HCT116 (cell line): ENCODE results near the gene CNGA3. TPM values are rescaled to one million over a fixed set of nuclear protein-coding genes. Genes with fewer than 3 reads are reported as not detected.

ENCODE experiments used
- ATAC-seq: fragments of 200-7000 bp; cut with Tn5 transposase; 2 replicates; pipeline ENCODE4 v1.9.1; 2020; ENCODE audit warnings: mild to moderate bottlenecking, moderate library complexity
- BruUV-seq: library from RNA; stranded (reverse); fragments of 400-500 nt; replicated peaks from 2 replicates; lab custom pipeline; 2021; lab: Mats Ljungman, UMichigan
- CTCF ChIA-PET: fragments of 300-600 bp; sonication (Branson Sonifier 250); formaldehyde crosslinking; loops from one replicate; lab custom pipeline; 2021; ENCODE audit warnings: antibody characterized with exemption; lab: Charles Lee
- POLR2A ChIA-PET: fragments of 300-600, 350-600 bp; sonication (Branson Sonifier 250); formaldehyde crosslinking; loops from one replicate; lab custom pipeline; 2021; ENCODE audit warnings: antibody characterized with exemption; lab: Charles Lee
- RAD21 ChIA-PET, 2 experiments: fragments of 300-600 bp; sonication (Branson Sonifier 250); formaldehyde crosslinking; loops; one replicate each; lab custom pipeline; 2023; ENCODE audit warnings: low total read pairs in 2 of 2; ENCODE audit not compliant: uncharacterized antibody in 2 of 2, unreplicated experiment in 2 of 2, low non-redundant PET in 1 of 2; lab: Charles Lee
- DNase-seq: peaks from one replicate; pipeline ENCODE4 v3.0.0-alpha.2; 2010; ENCODE audit warnings: low read depth, low spot score
- H2AFZ ChIP-seq: fragments of 200-600 bp; shearing (Covaris generic), sonication (generic); 2 replicates; pipeline ENCODE4 v1.6.1; 2017; ENCODE audit warnings: low read depth, mixed run types, mixed read lengths, antibody characterized with exemption, low read length; ENCODE audit not compliant: poor library complexity, severe bottlenecking
- H3K27ac ChIP-seq: 2 replicates; pipeline ENCODE4 v1.5.1; 2012; ENCODE audit warnings: low read depth, low read length
- H3K27me3 ChIP-seq: fragments of 200-600 bp; sonication (generic); 2 replicates; pipeline ENCODE4 v1.6.1; 2016; ENCODE audit warnings: mixed run types, low read length, mixed read lengths; ENCODE audit not compliant: insufficient read depth
- H3K36me3 ChIP-seq, 2 experiments: fragments of 200-500 bp in 1 of 2; fragments of 200-600 bp in 1 of 2; sonication (Bioruptor generic) in 1 of 2; sonication (generic) in 1 of 2; 2 replicates each; pipeline versions ENCODE4 v1.5.1 to v1.6.1; 2014 to 2016; ENCODE audit warnings: low read length in 2 of 2, inconsistent platforms in 1 of 2, mixed read lengths in 1 of 2, mixed run types in 1 of 2; ENCODE audit not compliant: insufficient read depth in 2 of 2, control insufficient read depth in 1 of 2
- H3K4me1 ChIP-seq, 2 experiments: fragments of 200-600 bp in 1 of 2; sonication (generic) in 1 of 2; 2 replicates each; pipeline versions ENCODE4 v1.5.1 to v1.6.1; 2012 to 2017; ENCODE audit warnings: low read length in 2 of 2, inconsistent platforms in 1 of 2, mild to moderate bottlenecking in 1 of 2, mixed read lengths in 1 of 2, mixed run types in 1 of 2, moderate library complexity in 1 of 2; ENCODE audit not compliant: insufficient read depth in 2 of 2, control insufficient read depth in 1 of 2
- H3K4me2 ChIP-seq: fragments of 200-600 bp; sonication (generic); 2 replicates; pipeline ENCODE4 v1.6.1; 2017; ENCODE audit warnings: mixed run types, low read length, mixed read lengths
- H3K4me3 ChIP-seq, 2 experiments: fragments of 200-600 bp in 1 of 2; sonication (generic) in 1 of 2; replicated peaks in 1 of 2; 2 replicates each; pipeline ENCODE4 v1.5.1; 2011 to 2016; ENCODE audit warnings: low read length in 2 of 2, control low read depth in 1 of 2, low read depth in 1 of 2, mild to moderate bottlenecking in 1 of 2, mixed read lengths in 1 of 2, mixed run types in 1 of 2
- H3K79me2 ChIP-seq: fragments of 200-600 bp; sonication (generic); 2 replicates; pipeline ENCODE4 v1.6.1; 2017; ENCODE audit warnings: mild to moderate bottlenecking, mixed run types, low read length, moderate library complexity, mixed read lengths; ENCODE audit not compliant: insufficient read depth
- H3K9ac ChIP-seq: fragments of 200-600 bp; sonication (generic); 2 replicates; pipeline ENCODE4 v1.6.1; 2016; ENCODE audit warnings: low read length, mixed read lengths
- H3K9me2 ChIP-seq: fragments of 200-600 bp; sonication (generic), shearing (Covaris generic); 2 replicates; pipeline ENCODE4 v1.6.1; 2017; ENCODE audit warnings: mixed run types, mild to moderate bottlenecking, moderate library complexity; ENCODE audit not compliant: insufficient read depth
- H3K9me3 ChIP-seq, 2 experiments: fragments of 200-500 bp in 1 of 2; fragments of 200-600 bp in 1 of 2; sonication (Bioruptor generic) in 1 of 2; sonication (generic) in 1 of 2; 2 replicates each; pipeline ENCODE4 v1.6.1; 2014 to 2017; ENCODE audit warnings: low read length in 2 of 2, mixed read lengths in 2 of 2, inconsistent platforms in 1 of 2, low read depth in 1 of 2, mild to moderate bottlenecking in 1 of 2, mixed run types in 1 of 2, moderate library complexity in 1 of 2; ENCODE audit not compliant: control insufficient read depth in 1 of 2, insufficient read depth in 1 of 2
- H4K20me1 ChIP-seq: fragments of 200-600 bp; sonication (generic), shearing (Covaris generic); 2 replicates; pipeline ENCODE4 v1.6.1; 2017; ENCODE audit warnings: mixed run types, mild to moderate bottlenecking, moderate library complexity; ENCODE audit not compliant: insufficient read depth
- CTCF ChIP-seq, 3 experiments: fragments of 200-600 bp in 1 of 3; sonication (generic) in 1 of 3; IDR thresholded peaks in 2 of 3; conservative IDR thresholded peaks in 1 of 3; 2 replicates each; pipeline ENCODE4 v1.5.1; 2012 to 2017; ENCODE audit warnings: low read depth in 2 of 3, low read length in 2 of 3, antibody characterized with exemption in 1 of 3, borderline replicate concordance in 1 of 3, control low read depth in 1 of 3, mild to moderate bottlenecking in 1 of 3, mixed read lengths in 1 of 3, mixed run types in 1 of 3, moderate library complexity in 1 of 3; ENCODE audit not compliant: insufficient read depth in 1 of 3
- EZH2 ChIP-seq: fragments of 200-600 bp; sonication (generic); IDR thresholded peaks from 2 replicates; pipeline ENCODE4 v1.6.1; 2017; ENCODE audit warnings: antibody characterized with exemption, mixed run types
- FOSL1 ChIP-seq: IDR thresholded peaks from 2 replicates; pipeline ENCODE4 v1.6.1; 2012; ENCODE audit warnings: low read depth
- POLR2AphosphoS5 ChIP-seq: IDR thresholded peaks from 2 replicates; pipeline ENCODE4 v1.6.1; 2011; ENCODE audit warnings: mild to moderate bottlenecking, low read depth, low read length, moderate library complexity
- RAD21 ChIP-seq: IDR thresholded peaks from 2 replicates; pipeline ENCODE4 v1.6.1; 2012; ENCODE audit warnings: low read depth, mild to moderate bottlenecking
- REST ChIP-seq: IDR thresholded peaks from 2 replicates; pipeline ENCODE4 v1.6.1; 2012; ENCODE audit warnings: low read depth
- SP1 ChIP-seq: IDR thresholded peaks from 2 replicates; pipeline ENCODE4 v1.6.1; 2012; ENCODE audit warnings: low read depth
- TCF7L2 ChIP-seq: IDR thresholded peaks from 2 replicates; pipeline ENCODE4 v1.7.0; 2011; ENCODE audit warnings: borderline replicate concordance, inconsistent platforms; ENCODE audit not compliant: insufficient read depth, insufficient read length; ENCODE audit errors: extremely low read depth
- ZNF274 ChIP-seq: fragments of 200-500 bp; sonication (Bioruptor generic); IDR thresholded peaks from 2 replicates; pipeline ENCODE4 v1.6.1; 2014; ENCODE audit warnings: mild to moderate bottlenecking, low read depth, low read length, inconsistent platforms
- intact Hi-C: fragments of 100-400 bp; cut with micrococcal nuclease; formaldehyde crosslinking; loops from 2 replicates; pipeline ENCODE4 v1.10.0; 2022
- total RNA-seq: library from RNA; stranded (reverse); gene quantifications from one replicate; pipeline ENCODE4 v1.2.1, GENCODE V29; 2021; ENCODE audit not compliant: unreplicated experiment
- TF ChIP-seq, protein P1 (sequence below): IDR thresholded peaks from 2 replicates; pipeline ENCODE4 v1.6.1; 2012

The CNGA3 gene
- total RNA-seq, 1 experiment from 2014 or later: not detected

- TF ChIP-seq CTCF (IDR thresholded peaks at IDR 0.05 in 2 of 3, conservative IDR thresholded peaks at IDR 0.05 in 1 of 3; ENCODE audit: borderline replicate concordance in 1 of 3, insufficient read depth in 1 of 3, low read depth in 2 of 3, low read length in 2 of 3) (no peak), SP1 (no peak), FOSL1 (no peak), REST (no peak)
These were observed 30.1 kb downstream of the CNGA3 start (continued) for GRCh38 chr2:98376301-98376910.

GRCh38 chr2:98376996-98377395 is 30.7 kb downstream of the CNGA3 start:
- Histone ChIP-seq H2AFZ (no peak overlapping the region), H3K9me3 (no peaks in the 10 kb centered on the region), H3K4me1 (no peaks in the 10 kb centered on the region), H3K4me3 (no peak overlapping the region), H3K27ac (no peak overlapping the region), H3K4me2 (no peak overlapping the region), H3K79me2 (no peaks in the 10 kb centered on the region), H3K9ac (no peak overlapping the region), H3K36me3 (no peaks in the 10 kb centered on the region), H4K20me1 (no peaks in the 10 kb centered on the region), H3K9me2 (no peaks in the 10 kb centered on the region), H3K27me3 (no peaks in the 10 kb centered on the region)
- CTCF ChIA-PET: interaction anchor here (0.6 to 1.1 kb wide), 2 partner anchors 61 to 570 kb away, joined by 3 read pairs; no protein-coding TSS in a partner anchor
- RAD21 ChIA-PET: no interaction called here
- DNase-seq: no peak
- no peak for ATAC-seq
- BruUV-seq: no TSS peak
- intact Hi-C loops: no loop called here
- POLR2A ChIA-PET: no interaction called here
- no peak for TF ChIP-seq POLR2AphosphoS5
- no peak for TF ChIP-seq REST
- no peak for TF ChIP-seq FOSL1
- TF ChIP-seq ZNF274: no peak
- TF ChIP-seq CTCF (IDR thresholded peaks at IDR 0.05 in 2 of 3, conservative IDR thresholded peaks at IDR 0.05 in 1 of 3; ENCODE audit: borderline replicate concordance in 1 of 3, insufficient read depth in 1 of 3, low read depth in 2 of 3, low read length in 2 of 3): no peak
- no peak for TF ChIP-seq TCF7L2
- TF ChIP-seq, protein P1, sequence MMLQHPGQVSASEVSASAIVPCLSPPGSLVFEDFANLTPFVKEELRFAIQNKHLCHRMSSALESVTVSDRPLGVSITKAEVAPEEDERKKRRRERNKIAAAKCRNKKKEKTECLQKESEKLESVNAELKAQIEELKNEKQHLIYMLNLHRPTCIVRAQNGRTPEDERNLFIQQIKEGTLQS: no peak
- no peak for TF ChIP-seq EZH2
- no peak for TF ChIP-seq RAD21
